HT-29 (cell line): ENCODE data around the gene GPR180. TPM values are rescaled to one million over a fixed set of nuclear protein-coding genes. Genes with fewer than 3 reads are reported as not detected.
A peak's percentile ranks its signal among the peaks of the same experiment; 100 is the strongest.

Experiments used
- DNase-seq: peaks from one replicate; pipeline ENCODE4 v3.0.0-alpha.2; 2015; ENCODE audit warnings: low spot score
- total RNA-seq: library from RNA; depleted of rRNA; stranded (reverse); fragments of >200 nt; shearing (Covaris generic); gene quantifications from 2 replicates; pipeline ENCODE4 v1.2.3, GENCODE V29; 2014; rRNA removed

Gene GPR180
- 4.5 and 4.6 TPM in 2 replicates for total RNA-seq

DNA sequence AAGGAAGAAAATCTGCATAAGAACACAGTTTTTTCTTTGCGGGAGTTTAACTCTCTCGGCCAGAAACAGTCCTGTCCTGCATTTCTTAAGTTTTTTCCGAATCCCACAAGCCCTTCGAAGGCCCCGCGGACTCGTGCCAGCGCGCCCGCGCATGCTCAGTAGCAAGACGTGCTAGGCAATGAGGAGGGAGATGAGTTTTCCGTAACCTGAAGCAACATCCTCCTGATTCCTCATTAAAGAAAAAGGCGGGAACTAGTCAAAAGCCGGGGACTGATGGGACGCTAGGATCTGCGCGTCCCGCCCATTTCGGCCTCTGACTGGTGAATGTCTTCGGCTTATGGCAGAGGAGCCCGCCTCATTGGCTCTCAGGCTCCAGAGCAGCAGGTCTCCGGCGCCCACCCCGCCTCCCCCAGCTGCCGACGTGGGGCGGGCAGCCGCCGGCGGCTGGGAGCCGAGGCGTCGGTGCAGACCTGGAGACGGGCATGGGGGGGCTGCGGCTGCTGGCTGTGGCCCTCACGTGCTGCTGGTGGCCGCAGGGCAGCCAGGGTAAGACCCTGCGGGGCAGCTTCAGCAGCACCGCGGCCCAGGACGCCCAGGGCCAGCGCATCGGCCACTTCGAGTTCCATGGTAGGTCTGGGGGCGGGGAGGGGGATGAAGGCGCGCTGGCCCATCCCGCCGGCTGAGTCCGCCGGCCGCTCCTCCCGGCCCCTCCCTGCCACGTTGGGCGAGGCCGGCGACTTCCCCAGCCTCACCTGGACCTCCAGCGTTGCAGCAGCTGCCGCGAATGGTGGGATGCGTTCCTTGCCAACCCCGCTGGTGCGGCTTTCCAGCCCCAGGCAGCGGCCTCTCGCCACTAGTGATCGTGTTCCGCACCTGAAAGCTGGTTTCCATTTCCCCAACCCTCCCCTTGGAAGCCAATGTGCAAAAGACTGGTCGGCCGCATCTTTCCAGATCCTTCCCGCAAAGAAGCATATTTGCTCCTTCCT is at the start of gene GPR180:
Gene GPR180 (plus strand): TSS at position 412 of the 986 bp plus-strand sequence. CDS start 71 bp downstream, at position 483.
- DNase-seq: peak; percentile 100

DNA sequence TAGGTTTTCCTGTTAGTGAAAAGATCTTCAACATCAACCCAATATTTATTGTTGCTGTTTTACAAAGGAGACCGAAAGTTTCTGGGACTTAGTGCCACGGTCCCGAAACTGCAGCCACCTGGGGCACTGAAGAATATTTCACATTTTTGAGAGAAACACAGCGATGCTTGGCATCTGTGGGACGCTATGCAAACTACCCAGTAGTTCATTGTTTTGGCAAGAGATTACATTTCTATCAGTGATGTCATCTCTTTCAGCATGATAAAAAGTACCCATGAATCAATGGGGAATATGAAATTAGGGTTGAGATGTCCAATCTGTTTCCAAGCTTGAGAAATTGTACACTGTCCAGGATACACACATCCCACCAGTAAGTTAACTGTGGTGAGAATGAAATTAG is 49.6 kb upstream of the GPR180 start:
- DNase-seq: no peak

DNA sequence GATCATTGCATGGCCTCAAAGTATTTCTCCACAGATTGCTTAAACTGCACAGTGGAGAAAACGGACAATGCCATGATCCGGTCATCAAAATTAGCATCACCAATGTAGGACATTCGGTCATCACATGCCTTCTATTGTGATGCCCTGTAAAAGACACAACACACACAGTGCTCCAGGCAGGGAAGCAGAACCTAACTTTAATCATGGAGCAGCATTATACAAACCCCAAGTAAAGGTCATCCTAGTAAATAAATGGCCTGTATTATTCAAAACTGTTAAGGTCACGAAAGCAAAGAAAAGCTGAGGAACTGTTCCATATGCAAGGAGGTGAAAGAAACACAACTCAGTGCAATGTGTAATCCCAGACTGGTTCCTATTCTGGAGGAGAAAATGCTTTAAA is 47.9 kb upstream of the GPR180 start:
- no peak for DNase-seq

DNA sequence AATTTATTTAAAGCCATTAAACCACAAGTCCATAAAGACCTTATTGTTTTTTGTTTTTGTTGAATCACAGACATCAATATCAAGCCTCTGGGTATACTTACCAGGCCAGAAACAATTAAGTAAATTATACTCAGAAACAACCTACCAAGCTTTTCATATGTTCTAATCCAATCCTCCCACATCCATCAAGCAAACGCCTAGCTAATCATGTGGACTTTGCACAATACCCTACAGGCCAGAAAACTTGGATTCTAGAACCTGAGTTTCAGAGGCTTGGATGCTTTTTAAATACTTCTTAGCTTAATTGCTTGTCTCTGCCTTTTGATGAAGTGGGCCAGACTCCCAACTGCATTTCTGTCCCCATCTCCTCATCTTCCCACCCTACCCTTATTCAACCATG is 45.6 kb upstream of the GPR180 start:
- DNase-seq: no peak

DNA sequence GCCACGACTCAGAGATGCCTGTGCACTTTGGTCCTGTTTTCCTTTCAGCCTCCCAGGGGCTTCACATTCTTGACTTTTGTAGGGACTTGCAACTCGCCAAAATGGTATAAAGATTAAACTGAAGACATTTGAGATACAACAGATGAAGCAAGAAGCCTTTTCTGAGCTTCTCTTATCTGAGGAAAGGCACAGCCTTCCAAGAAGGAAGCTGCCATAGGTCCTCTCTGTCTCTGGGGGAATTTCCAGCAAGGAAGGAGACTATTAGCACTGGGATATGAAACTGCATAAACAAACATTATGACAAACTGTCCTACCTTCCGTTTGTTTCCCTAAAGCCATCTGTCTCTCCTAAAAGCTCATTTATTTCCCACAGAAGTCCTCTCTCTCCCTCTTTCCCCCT is 45.0 kb upstream of the GPR180 start:
- no peak for DNase-seq

DNA sequence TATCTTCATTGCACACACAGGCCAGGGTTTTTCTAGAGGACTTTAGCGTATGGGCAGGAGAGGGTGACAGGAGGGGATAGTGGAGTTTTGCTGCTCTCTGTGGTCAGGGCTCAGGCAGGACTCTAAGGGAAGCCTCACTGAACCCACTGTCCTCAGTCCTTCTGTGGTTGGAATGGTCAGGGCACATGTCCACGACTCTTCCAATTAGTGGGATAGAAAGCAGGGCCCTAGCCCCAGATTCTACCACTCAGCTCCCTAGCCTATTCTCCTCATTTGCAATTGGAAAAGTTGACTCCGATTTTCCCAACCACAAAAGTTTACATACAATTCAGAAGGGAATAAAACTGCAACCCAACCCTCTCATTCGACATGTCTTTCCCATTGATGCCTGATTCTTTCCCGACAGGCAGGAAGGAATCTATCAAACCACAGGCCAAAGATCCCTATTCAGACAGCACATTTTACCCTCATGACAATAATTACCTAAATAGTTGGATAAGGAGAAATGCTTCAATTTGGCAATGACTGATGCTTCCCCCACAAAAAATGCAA is 43.9 kb upstream of the GPR180 start:
- DNase-seq: no peak

DNA sequence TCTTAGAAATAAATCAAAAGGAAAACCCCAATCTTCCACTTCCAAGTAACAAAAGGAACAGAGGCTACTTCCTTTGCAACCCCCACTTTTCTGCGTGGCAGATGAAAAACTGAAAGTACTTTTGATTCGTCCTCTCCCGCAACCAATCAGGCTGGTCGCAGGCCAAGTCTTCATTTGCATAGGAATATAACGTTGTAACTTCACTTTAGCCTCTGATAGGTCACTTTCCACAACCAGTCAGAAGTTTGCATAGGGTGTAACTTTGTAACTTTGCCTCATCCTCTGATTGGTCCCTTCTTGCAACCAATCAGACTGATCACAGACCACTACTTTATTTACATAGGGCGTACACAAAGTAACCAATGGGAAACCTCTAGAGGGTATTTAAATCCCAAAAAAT is 42.9 kb upstream of the GPR180 start:
- no peak for DNase-seq

DNA sequence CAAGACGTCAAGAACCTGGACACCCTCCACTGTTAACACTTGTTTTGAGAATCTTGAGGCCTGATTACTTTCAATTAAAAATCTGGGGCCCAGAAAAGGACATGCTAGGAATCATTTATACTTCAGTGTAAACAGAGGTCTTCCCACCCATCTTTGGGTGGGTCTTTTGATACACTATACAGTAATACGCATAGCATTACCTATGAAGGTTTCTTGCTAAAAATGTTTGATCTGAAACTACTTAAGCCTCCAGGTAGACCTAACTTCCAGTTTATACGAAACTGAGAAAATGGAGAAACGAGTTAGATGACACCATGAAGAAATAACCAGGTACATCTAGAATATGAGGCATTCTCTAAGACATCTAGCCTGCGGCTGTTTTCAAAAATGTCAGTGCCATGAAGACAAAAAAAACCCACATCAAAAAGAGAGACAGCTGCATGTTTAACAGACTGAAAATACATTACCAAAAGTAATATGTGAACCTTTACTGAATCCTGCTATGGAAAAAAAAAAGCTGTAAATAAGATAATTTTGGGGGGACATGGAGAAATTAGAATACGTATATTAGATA is 42.3 kb upstream of the GPR180 start:
- no peak for DNase-seq

DNA sequence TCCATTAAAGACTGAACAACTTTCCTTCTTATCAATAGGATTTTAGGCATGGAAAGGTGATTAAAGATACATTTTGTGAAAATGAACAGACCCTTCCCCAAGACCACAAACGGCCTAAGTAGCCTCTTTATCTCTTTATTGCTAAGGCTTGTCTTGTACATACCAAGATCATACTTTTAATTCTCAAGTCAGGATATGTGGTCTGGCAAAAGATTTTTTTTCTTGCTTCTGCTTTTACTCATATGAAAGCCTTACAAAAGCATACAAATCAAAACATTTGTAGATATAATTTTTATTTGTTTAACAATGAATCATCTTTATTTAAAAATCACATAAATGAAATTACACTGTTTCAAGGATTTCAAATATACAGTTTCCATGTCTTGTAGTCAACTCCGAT is 41.5 kb upstream of the GPR180 start:
- DNase-seq: no peak

DNA sequence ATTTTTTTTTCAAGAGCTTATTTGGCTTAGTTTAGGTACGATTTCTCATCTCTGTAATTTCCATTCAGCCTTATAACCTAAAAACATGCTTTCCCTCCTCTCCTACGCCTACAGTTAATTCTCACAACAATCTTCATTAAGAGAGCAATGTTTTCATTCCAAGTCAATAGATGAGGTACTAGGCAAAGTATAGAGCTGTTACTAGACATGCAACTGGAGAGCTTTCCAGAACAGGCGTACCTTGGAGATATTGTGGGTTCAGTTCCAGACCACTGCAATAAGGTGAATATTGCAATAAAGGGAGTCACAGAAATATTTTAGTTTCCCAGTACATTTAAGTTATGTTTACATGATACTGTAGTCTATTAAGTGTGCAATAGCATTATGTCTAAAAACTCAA is 40.5 kb upstream of the GPR180 start:
- DNase-seq: no peak

DNA sequence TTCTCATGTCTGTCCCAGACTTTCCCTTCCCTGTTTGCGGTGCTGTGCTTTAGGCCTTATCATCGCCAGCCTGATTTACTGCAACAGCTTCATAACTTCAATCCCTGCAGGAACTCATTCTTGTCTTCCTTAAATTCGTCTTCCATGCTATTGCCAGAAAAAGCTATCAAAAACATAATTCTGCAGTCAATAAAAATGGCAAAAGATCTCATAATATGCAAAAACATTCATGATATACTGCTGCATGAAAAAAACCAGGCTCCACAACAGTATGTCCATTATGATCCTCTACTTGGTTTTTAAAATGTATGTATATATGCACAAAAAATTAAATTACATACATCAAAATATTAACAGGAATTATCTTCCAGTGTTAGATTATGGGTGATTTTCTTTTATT is 34.1 kb upstream of the GPR180 start:
- DNase-seq: no peak

DNA sequence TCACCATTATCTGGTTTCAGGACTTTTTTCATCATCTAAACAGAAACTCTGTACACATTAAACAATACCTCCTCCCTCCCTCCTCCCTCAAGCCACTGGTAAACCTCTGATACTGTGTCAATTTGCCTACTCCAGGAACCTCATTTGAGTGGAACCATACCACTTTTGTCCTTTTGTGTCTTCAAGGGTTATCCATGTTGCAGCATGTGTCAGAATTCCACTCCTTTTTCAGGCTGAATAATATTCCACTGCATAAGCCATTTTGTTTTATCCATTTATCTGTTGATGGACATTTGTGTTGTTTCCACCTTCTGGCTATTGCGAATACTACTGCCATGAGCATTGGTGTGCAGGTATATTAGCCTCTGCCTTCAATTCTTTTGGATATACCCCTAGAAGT is 33.2 kb upstream of the GPR180 start:
- DNase-seq: no peak

DNA sequence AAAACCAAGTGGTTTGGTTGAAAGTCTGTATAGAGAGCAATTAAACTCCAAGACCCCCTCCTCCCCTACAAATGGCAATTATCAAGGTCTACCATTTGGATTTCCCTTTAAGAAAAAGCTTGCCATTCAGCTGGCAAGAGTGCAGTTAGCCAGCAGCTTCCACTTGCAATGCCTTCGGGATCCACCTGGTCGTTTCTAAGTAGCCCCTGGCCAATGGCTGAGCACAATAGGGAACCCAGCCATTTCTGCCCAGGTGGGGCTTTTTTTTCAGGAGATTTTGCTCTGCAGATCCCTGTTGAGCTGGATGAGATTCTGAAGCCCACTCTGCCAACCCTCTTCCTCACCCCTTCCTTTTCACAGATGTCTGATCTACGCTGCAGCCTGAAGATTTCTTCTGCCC is 32.0 kb upstream of the GPR180 start:
- DNase-seq: no peak

DNA sequence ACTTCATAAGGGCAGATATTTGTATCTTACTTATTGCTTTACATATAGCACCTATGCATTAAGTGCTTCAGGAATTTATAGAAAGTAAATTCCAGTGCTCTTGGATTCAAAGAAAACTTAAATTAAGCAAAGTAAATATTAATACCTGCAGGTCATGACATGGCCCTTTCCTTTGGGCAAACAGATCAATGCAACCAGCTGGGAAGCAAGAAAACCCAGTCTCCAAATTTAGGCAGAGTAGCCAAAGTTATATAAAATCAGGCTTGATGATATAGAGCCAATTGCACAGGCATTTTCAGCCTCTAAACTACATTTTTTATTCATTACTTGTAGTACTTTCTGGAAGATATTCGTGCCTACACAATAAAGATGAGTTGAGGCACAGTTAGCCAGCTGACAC is 22.6 kb upstream of the GPR180 start:
- DNase-seq: no peak

DNA sequence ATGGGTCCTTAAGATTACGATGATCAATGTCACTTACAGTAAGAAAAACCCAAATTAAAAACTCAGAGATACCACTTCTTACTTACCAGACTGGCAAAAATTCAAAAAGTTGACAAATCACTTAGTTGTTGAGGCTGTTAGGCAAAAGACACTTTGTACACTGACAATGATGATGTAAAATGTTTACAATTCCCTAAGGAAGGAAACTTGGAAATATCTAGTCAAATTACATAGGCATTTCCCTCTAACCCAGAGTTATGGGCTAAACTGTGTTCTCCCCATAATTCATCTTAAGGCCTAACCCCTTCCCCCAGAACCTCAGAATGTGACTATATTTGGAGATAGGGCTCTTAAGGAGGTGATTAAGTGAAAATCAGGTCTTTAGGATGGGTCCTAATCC is 17.7 kb upstream of the GPR180 start:
- no peak for DNase-seq

DNA sequence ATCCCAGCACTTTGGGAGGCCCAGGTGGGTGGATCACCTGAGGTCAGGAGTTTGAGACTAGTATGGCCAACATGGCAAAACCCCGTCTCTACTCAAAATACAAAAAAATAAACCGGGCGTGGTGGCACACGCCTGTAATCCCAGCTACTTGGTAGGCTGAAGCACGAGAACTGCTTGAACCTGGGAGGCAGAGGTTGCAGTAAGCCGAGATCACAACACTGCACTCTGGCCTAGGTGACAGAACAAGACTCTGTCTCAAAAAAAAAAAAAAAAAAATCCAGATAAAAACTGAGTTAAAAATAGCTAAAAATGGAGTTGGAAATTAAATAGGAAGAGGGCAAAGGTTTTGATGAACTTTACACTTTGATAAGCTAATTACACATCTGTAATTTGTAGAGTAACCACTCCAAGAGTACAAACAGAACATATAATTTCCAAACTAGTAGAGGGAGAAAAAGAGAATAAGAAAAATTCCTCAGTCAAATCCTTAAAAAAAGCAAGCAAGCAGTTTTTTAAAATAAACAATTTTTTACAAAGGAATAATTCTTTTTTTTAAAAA is 16.0 kb upstream of the GPR180 start:
- DNase-seq: no peak

DNA sequence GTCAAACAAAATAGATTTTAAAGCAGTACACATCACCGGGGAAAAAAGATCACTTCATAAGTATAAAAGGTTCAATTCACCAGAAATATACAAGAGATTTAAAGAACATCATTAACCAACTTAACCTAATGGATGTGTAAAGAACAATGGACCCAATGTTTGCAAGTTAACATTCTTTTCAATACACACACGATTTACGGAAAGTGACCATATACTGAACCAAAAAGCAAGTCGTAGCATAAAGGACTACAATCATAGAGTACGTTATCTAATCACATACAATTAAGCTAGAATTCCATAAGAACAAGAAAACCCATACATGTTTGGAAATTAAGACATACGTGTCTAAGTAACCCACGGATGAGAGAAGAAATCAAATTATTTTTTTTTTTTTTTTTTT is 15.3 kb upstream of the GPR180 start:
- DNase-seq: no peak

DNA sequence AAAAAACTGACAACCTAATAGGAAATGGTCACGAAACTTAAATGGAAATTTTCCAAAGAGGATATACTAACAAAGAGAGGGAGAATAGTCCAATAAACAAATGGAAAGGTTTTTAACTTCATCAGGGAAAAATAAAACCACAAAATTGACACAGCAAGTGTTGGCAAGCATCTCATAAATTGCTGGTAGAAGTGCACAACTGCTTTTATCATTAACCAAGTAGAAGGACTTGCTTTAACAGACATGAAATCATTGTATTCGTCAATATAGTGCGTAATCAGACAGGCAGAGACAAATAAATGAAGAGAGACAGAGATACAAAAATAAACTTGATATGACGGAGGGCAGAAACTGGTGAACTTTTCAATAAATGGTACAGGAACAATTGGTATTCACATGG is 13.1 kb upstream of the GPR180 start:
- no peak for DNase-seq

DNA sequence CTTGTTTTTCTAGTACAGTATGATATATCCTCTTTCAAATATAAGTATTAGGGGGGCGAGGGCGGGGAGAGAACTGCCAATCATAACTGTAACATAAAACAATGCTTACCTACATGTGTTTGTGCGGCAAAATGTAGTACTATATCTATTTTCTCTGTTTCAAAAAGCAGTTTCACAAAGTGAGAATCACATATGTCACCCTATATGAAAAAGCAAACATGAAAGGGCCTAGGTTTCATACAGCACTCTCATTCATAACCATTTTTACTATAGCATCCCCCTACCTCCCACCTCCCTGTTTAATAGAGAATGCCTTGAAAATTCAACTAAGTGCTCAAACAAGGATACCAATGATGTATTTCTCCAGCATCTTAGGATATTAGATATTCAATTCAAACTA is 10.9 kb upstream of the GPR180 start:
- no peak for DNase-seq

DNA sequence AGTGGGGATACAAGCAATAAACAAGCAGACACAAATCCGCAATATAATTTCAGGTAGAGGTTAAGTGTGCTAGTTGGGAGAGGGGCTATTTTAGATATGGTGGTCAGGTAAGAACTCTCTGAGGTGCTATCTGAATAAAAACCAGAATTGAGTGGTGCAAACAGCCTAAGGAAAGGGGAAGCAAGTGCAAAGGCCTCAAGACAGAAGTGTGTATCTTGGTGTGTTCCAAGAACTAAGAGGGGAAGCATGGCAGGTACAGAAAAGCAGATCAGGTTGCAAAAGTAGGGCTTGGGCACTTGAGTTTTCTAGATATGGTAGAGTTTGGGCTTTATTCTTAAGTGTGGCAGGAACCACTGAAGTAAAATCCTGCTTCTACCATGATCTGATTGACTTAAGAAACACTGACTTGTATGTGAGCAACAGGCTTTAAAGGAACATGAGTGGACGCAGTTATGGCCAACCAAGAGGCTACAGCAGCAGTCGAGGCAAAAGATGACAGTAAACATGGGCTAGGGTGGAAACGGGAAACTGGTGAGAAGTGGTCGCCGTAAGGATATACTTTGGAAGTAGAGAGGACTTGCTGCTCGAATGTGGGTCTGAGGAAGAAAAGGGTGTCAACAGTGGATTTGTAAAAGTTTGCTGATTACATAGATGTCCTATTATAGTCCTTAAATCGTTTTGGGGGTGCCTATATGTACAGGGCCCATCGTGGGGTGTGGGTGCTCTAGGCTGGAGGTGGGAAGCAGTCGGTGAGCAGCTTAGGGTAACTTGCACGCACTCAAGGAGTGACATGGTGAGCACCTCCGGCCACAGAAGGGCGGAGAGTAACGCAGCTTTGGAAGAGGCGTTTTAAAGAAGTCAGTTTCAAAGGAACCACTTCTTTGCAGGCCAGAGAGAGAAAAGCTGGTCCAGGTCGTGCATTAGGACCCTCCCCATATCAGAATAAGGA is 6.4 kb upstream of the GPR180 start:
- peak; percentile 56 for DNase-seq

DNA sequence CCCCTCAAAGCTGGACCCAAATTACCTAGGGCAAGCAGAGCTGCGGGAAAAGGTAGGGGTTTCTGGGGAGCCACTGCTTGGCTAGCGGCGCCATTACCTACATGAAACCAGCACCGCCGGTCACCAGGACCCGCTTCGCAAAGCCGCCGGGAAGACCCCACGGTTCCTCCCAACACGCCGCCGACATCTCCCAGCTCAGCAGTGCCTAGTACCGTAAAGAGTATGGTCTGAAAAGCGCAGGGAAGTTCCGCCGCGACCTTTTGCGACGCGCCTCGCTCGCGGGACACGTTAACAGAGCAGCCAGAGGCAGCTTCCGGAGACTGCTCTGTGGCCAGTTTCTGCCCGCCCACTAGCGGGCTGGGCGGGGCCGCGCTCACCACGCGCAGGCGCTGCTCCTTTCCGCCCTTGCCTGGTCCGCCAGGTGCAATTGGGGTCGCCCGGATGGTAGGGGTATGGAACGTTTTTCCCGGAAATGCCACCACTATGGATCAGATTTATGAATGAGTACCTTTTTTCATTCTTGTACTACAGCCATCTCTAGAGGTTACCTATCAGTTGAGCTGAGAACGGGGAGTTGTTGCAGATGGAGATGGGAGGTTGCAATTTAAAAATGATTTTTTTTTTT is 5.6 kb upstream of the GPR180 start, which contains the start of gene TGDS:
Gene TGDS (minus strand): TSS at position 203 of the 625 bp plus-strand sequence. CDS start 16 bp downstream, at position 187.
- peak; percentile 96 for DNase-seq
